ENCODE results near the gene PTMA.

The PTMA gene

GRCh38 chr2:231666171-231667095, 41.9 kb upstream of the PTMA start:
- H3K4me2 ChIP-seq (ENCODE audit: low read depth, low read length, poor library complexity, severe bottlenecking) = peak overlapping the region; percentile 49
- H3K27me3 ChIP-seq (ENCODE audit: low read length) = no peaks in the 10 kb centered on the region
- no peaks in the 10 kb centered on the region for H4K20me1 ChIP-seq (ENCODE audit: low read depth, low read length)
- no peaks in the 10 kb centered on the region for H3K9me3 ChIP-seq (ENCODE audit: insufficient read depth, low read length)
- peaks cover 52% of the 10 kb centered on the region for H3F3A ChIP-seq (ENCODE audit: insufficient read depth)
- H3K36me3 ChIP-seq (ENCODE audit: low read length) = no peaks in the 10 kb centered on the region
- H3K4me3 ChIP-seq (ENCODE audit: insufficient read depth, low read length, poor library complexity, severe bottlenecking) = peak overlapping the region; percentile 8
- TF ChIP-seq CTCF (IDR thresholded peaks at IDR 0.05; ENCODE audit: insufficient read depth, low read length, poor library complexity, severe bottlenecking) = no peak
- TF ChIP-seq EZH2phosphoT487 (conservative IDR thresholded peaks at IDR 0.05; ENCODE audit: low read length) = no peak
- 0 out of 2 replicates have a peak, but pooled peaks cover 4% of the 10 kb centered on the region for H3K79me2 ChIP-seq (ENCODE audit: insufficient read depth, low read length)
- H3K9me2 ChIP-seq (replicated peaks; ENCODE audit: insufficient read depth, low read length) = no peaks in the 10 kb centered on the region
- H3K27ac ChIP-seq (ENCODE audit: low read depth, low read length) = peak overlapping the region; percentile 85
- peak overlapping the region; percentile 11 for H2AFZ ChIP-seq (ENCODE audit: low read depth, low read length, severe bottlenecking)
- peak overlapping the region; percentile 61 for H3K9ac ChIP-seq (ENCODE audit: low read length)

GRCh38 chr2:231667096-231667427, 41.3 kb upstream of the PTMA start:
- H3K9ac ChIP-seq (ENCODE audit: low read length) = peak overlapping the region; percentile 61
- H3F3A ChIP-seq (ENCODE audit: insufficient read depth) = peaks cover 53% of the 10 kb centered on the region
- H4K20me1 ChIP-seq (ENCODE audit: low read depth, low read length) = no peaks in the 10 kb centered on the region
- no peaks in the 10 kb centered on the region for H3K27me3 ChIP-seq (ENCODE audit: low read length)
- no peaks in the 10 kb centered on the region for H3K36me3 ChIP-seq (ENCODE audit: low read length)
- H3K9me2 ChIP-seq (replicated peaks; ENCODE audit: insufficient read depth, low read length) = no peaks in the 10 kb centered on the region
- no peak for TF ChIP-seq CTCF (IDR thresholded peaks at IDR 0.05; ENCODE audit: insufficient read depth, low read length, poor library complexity, severe bottlenecking)
- TF ChIP-seq EZH2phosphoT487 (conservative IDR thresholded peaks at IDR 0.05; ENCODE audit: low read length) = no peak
- H3K27ac ChIP-seq (ENCODE audit: low read depth, low read length) = peak overlapping the region; percentile 85
- 0 out of 2 replicates have a peak, but pooled peaks cover 5% of the 10 kb centered on the region for H3K79me2 ChIP-seq (ENCODE audit: insufficient read depth, low read length)
- H3K4me2 ChIP-seq (ENCODE audit: low read depth, low read length, poor library complexity, severe bottlenecking) = peak overlapping the region; percentile 49
- H3K4me3 ChIP-seq (ENCODE audit: insufficient read depth, low read length, poor library complexity, severe bottlenecking) = peak overlapping the region; percentile 8
- H3K9me3 ChIP-seq (ENCODE audit: insufficient read depth, low read length) = no peaks in the 10 kb centered on the region
- H2AFZ ChIP-seq (ENCODE audit: low read depth, low read length, severe bottlenecking) = peak overlapping the region; percentile 11

GRCh38 chr2:231667496-231667895, 40.8 kb upstream of the PTMA start:
- Histone ChIP-seq H3K4me3 (ENCODE audit: insufficient read depth, low read length, poor library complexity, severe bottlenecking) (peak overlapping the region; percentile 8), H3K79me2 (ENCODE audit: insufficient read depth, low read length) (0 out of 2 replicates have a peak, but pooled peaks cover 5% of the 10 kb centered on the region), H3F3A (ENCODE audit: insufficient read depth) (peaks cover 57% of the 10 kb centered on the region), H4K20me1 (ENCODE audit: low read depth, low read length) (no peaks in the 10 kb centered on the region), H2AFZ (ENCODE audit: low read depth, low read length, severe bottlenecking) (peak overlapping the region; percentile 11), H3K9me3 (ENCODE audit: insufficient read depth, low read length) (no peaks in the 10 kb centered on the region), H3K36me3 (ENCODE audit: low read length) (no peaks in the 10 kb centered on the region), H3K9me2 (replicated peaks; ENCODE audit: insufficient read depth, low read length) (no peaks in the 10 kb centered on the region), H3K4me2 (ENCODE audit: low read depth, low read length, poor library complexity, severe bottlenecking) (peak overlapping the region; percentile 49), H3K27me3 (ENCODE audit: low read length) (no peaks in the 10 kb centered on the region), H3K27ac (ENCODE audit: low read depth, low read length) (peak overlapping the region; percentile 85), H3K9ac (ENCODE audit: low read length) (peak overlapping the region; percentile 61)
- TF ChIP-seq CTCF (IDR thresholded peaks at IDR 0.05; ENCODE audit: insufficient read depth, low read length, poor library complexity, severe bottlenecking) (no peak), EZH2phosphoT487 (conservative IDR thresholded peaks at IDR 0.05; ENCODE audit: low read length) (no peak)
